ENCODE measurements around the gene LINGO3. TPM values are rescaled to one million over a fixed set of nuclear protein-coding genes. Genes with fewer than 3 reads are reported as not detected.
A peak's percentile ranks its signal among the peaks of the same experiment; 100 is the strongest.

LINGO3 gene
- total and polyA plus RNA-seq, 2 of the 8 experiments (the other 6 are each of a cell fraction or from before 2014, with no cell fraction given) = 0.59 TPM; not detected in 1

- peak; percentile 49; the same call in 1 of the 2 replicates for TF ChIP-seq KDM5A (IDR thresholded peaks at IDR 0.05; ENCODE audit: low read length)
- peak; percentile 92 for TF ChIP-seq NRF1 (IDR thresholded peaks at IDR 0.05; ENCODE audit: low read depth, low read length)
- no peak for TF ChIP-seq CTCF (IDR thresholded peaks at IDR 0.05; ENCODE audit: control extremely low read depth in 1 of 3, insufficient read depth in 1 of 3, low read depth in 1 of 3, low read length in 3 of 3)
- no peak for TF ChIP-seq CHD1 (IDR thresholded peaks at IDR 0.05; ENCODE audit: low read depth, low read length)
- no peak for TF ChIP-seq SIX5 (IDR thresholded peaks at IDR 0.05; ENCODE audit: low read depth, low read length)
- no peak for TF ChIP-seq CBX8 (IDR thresholded peaks at IDR 0.05; ENCODE audit: borderline replicate concordance, low read depth, low read length)
- no peak; the same call in 1 of the 2 replicates for TF ChIP-seq SP4 (IDR thresholded peaks at IDR 0.05; ENCODE audit: low read length)
- TF ChIP-seq CTBP2 (IDR thresholded peaks at IDR 0.05; ENCODE audit: borderline replicate concordance, insufficient read depth, insufficient read length, low read length) = no peak
- peak; percentile 64; the same call in 1 of the 2 replicates for TF ChIP-seq GABPA (IDR thresholded peaks at IDR 0.05; ENCODE audit: borderline replicate concordance, insufficient read depth, low read length)
- TF ChIP-seq MAX (IDR thresholded peaks at IDR 0.05) = peak; percentile 57
- no peak for TF ChIP-seq SP2 (IDR thresholded peaks at IDR 0.05; ENCODE audit: low read length)
- TF ChIP-seq EP300 (IDR thresholded peaks at IDR 0.05; ENCODE audit: borderline replicate concordance in 1 of 2, low read depth in 2 of 2, low read length in 2 of 2) = no peak
- no peak for TF ChIP-seq CEBPB (IDR thresholded peaks at IDR 0.05; ENCODE audit: low read depth, low read length)
- TF ChIP-seq BACH1 (IDR thresholded peaks at IDR 0.05; ENCODE audit: low read length) = peak; percentile 84
- no peak; the same call in 1 of the 2 replicates for TF ChIP-seq CREB1 (IDR thresholded peaks at IDR 0.05)
- no peak for TF ChIP-seq ZNF274 (IDR thresholded peaks at IDR 0.05; ENCODE audit: borderline replicate concordance, extremely low read depth, low read length)
- no peak for TF ChIP-seq TAF7 (optimal IDR thresholded peaks at IDR 0.05; ENCODE audit: borderline replicate concordance, low read depth, low read length)
- TF ChIP-seq USF2 (IDR thresholded peaks at IDR 0.05; ENCODE audit: low read length) = no peak
- no peak for TF ChIP-seq CBX5 (IDR thresholded peaks at IDR 0.05; ENCODE audit: low read depth, low read length)
- TF ChIP-seq HDAC6 (IDR thresholded peaks at IDR 0.05; ENCODE audit: low read depth, low read length) = no peak
- TF ChIP-seq TAF1 (IDR thresholded peaks at IDR 0.05; ENCODE audit: low read depth, low read length) = peak; percentile 81
These were observed 20.6 kb upstream of the LINGO3 start, which contains the start of the genes LSM7 and SPPL2B (continued) for GRCh38 chr19:2328401-2329148.
